Kidney epithelial cell (primary cell): ENCODE results near the gene CLMN. TPM values are rescaled to one million over a fixed set of nuclear protein-coding genes. Genes with fewer than 3 reads are reported as not detected.

Experiments
- DNase-seq: peaks from one replicate; pipeline ENCODE4 v3.0.0-alpha.2; 2010; ENCODE audit warnings: low read depth
- H3K27me3 ChIP-seq: 2 replicates; pipeline ENCODE4 v1.6.0; 2011; ENCODE audit warnings: low read length; ENCODE audit not compliant: control insufficient read depth, insufficient read depth
- H3K36me3 ChIP-seq: 2 replicates; pipeline ENCODE4 v1.5.1; 2011; ENCODE audit warnings: low read length; ENCODE audit not compliant: control insufficient read depth, insufficient read depth
- H3K4me3 ChIP-seq: 2 replicates; pipeline ENCODE4 v1.5.1; 2011; ENCODE audit warnings: low read depth, mild to moderate bottlenecking, control low read depth, low read length
- total RNA-seq: library from RNA; depleted of rRNA; stranded (reverse); fragments of >200 nt; gene quantifications from 2 replicates; pipeline ENCODE4 v1.2.3, GENCODE V29; 2015
- TF ChIP-seq, protein P1 (sequence below): IDR thresholded peaks from 2 replicates; pipeline ENCODE4 v1.5.1; 2011; ENCODE audit warnings: mild to moderate bottlenecking, moderate library complexity, low read length, control low read depth, inconsistent platforms; ENCODE audit not compliant: insufficient read depth, poor library complexity, severe bottlenecking

The CLMN gene
- total RNA-seq, 1 donor from 2014 or later, result 9.8 TPM

DNA sequence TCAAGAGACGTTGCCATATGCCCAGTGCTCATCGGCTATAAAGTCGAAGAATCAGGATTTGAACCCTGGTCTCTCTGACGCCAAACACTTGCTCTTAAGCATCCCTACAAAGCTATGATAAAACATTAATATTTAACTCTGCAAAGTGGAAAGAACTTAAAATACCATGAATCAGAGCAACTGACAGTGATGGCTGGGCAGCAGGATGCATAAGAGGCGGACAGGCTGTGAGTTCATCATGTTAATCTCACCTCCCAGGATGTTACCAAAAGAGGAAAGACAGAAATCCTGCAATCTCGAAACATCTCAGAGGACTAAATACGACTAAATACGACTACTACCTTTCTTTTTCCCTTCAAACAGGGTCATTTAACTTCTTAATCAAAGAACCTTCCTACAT, 168.1 kb downstream of the CLMN start:
- no peak overlapping the region for H3K4me3 ChIP-seq
- no peaks in the 10 kb centered on the region for H3K36me3 ChIP-seq
- TF ChIP-seq, protein P1, sequence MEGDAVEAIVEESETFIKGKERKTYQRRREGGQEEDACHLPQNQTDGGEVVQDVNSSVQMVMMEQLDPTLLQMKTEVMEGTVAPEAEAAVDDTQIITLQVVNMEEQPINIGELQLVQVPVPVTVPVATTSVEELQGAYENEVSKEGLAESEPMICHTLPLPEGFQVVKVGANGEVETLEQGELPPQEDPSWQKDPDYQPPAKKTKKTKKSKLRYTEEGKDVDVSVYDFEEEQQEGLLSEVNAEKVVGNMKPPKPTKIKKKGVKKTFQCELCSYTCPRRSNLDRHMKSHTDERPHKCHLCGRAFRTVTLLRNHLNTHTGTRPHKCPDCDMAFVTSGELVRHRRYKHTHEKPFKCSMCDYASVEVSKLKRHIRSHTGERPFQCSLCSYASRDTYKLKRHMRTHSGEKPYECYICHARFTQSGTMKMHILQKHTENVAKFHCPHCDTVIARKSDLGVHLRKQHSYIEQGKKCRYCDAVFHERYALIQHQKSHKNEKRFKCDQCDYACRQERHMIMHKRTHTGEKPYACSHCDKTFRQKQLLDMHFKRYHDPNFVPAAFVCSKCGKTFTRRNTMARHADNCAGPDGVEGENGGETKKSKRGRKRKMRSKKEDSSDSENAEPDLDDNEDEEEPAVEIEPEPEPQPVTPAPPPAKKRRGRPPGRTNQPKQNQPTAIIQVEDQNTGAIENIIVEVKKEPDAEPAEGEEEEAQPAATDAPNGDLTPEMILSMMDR, result no peak
- no peaks in the 10 kb centered on the region for H3K27me3 ChIP-seq
- DNase-seq, result no peak

DNA sequence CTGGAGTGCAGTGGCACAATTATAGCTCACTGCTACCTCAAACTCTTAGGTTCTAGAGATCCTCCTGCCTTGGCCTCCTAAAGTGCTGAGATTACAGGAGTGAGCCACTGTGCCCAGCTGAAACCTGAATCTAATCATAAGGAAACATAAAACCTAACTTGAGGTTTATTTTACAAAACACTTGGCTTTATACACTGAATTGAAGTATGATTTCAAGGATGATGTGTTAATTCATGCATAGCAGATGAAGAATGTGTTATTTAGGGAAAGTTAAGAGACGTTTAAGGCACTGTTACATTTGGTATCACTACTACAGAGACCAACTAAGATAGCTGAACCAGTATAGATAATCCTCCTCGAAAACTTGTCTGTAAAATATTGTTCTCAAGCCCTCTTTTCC, 168.8 kb downstream of the CLMN start:
- TF ChIP-seq, protein P1, result no peak
- Histone ChIP-seq H3K4me3 (no peak overlapping the region), H3K36me3 (no peaks in the 10 kb centered on the region), H3K27me3 (no peaks in the 10 kb centered on the region)
- DNase-seq, result no peak

DNA sequence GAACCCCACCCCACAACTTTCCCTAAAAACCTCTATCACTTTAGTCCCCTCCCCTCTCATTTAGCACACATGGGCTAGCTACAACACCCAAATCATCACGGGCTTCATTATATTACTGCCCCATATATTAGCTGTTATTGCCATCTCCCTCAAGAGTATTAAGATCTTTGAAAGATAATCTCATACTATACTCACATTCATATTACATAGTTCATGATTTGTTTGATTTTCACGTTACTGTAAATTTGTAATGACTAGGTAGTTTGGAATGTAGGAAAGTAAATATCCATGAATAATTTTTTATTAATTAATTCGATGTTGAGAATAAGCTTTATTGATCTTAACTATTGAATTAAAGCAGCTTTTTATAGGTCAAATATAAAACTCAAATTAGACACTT, 170.3 kb downstream of the CLMN start:
- H3K4me3 ChIP-seq, result no peak overlapping the region
- DNase-seq, result no peak
- TF ChIP-seq, protein P1, result no peak
- H3K36me3 ChIP-seq, result no peaks in the 10 kb centered on the region
- H3K27me3 ChIP-seq, result no peaks in the 10 kb centered on the region

DNA sequence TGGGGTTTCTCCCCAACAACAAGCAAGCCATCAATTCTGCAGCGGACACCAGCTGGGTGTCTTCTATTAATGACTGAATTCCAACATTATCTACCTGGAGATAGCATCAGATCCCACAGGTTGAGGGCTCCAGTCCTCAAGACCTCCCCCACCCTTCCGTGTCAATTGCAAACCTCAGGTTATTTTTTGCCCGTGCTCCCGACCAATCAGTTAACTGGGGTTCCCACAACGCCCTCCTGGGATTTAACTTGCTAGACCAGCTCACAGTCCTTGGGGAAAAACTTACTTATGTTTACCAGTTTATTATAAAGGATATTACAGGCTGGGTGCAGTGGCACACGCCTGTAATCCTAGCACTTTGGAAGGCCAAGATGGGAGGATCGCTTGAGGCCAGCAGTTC, 172.1 kb downstream of the CLMN start:
- Histone ChIP-seq H3K4me3 (no peak overlapping the region), H3K36me3 (no peaks in the 10 kb centered on the region), H3K27me3 (no peaks in the 10 kb centered on the region)
- DNase-seq, result no peak
- TF ChIP-seq, protein P1, result no peak

DNA sequence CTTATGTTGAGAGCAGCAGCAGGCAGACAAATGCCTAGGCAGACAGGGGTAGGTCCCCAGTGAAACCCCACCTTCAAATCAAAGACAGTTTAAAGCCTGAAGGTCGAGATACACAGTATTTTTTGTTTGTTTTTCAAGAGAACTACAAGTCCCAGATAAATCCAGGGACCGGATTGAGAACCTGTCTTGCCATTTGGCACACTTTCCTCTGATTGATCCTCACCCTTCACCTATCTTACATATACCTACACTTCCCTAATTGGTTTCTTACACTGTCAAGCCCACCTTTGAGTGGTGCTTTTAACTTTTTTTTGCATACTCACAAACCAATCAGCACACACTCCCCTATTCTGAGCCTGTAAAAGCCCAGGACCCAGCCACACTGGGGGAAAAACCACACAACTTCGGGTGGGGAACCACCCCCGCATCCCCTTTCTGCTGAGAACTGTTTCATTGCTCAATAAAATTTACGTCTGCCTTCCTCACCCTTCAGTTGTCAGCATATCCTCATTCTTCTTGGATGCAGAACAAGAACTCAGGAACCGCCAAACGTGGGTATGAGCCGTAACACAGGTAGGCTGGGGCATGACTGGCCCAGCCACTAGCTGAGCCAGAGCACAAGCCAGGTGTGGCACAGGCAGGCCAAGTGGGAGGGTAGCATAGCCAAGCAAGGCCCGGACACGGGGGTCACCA, 173.5 kb downstream of the CLMN start:
- H3K36me3 ChIP-seq, result no peaks in the 10 kb centered on the region
- DNase-seq, result no peak
- no peaks in the 10 kb centered on the region for H3K27me3 ChIP-seq
- TF ChIP-seq, protein P1, result no peak
- no peak overlapping the region for H3K4me3 ChIP-seq

DNA sequence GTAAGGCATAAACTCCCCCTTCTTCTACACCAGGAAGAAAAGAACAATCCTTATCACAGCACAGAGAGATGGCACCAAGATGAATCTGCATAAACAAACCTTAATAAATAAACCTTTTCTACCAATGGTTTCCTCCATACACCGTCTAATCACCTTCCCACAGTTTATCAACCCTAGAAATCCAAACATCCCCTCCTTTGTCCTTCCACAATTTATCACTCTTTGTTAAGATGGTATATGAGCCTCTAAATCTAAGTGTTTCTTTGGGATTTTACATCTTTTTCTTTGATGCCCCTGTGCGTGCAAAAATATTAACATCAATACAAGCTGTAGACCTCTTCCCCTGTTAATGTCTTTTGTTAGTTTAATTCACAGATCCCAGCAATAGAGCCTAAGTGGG, 174.9 kb downstream of the CLMN start:
- no peaks in the 10 kb centered on the region for H3K27me3 ChIP-seq
- H3K4me3 ChIP-seq, result no peak overlapping the region
- H3K36me3 ChIP-seq, result no peaks in the 10 kb centered on the region
- TF ChIP-seq, protein P1, result no peak
- no peak for DNase-seq
